Endodermal cell (in vitro differentiated cells): ENCODE measurements around the gene WLS. TPM values are rescaled to one million over a fixed set of nuclear protein-coding genes. Genes with fewer than 3 reads are reported as not detected.

Experiments used
- DNase-seq: peaks from one replicate; pipeline ENCODE4 v3.0.0-alpha.2; 2017
- H3K27ac ChIP-seq: 2 replicates; pipeline ENCODE4 v1.5.1; 2013; ENCODE audit warnings: mild to moderate bottlenecking, low read depth, low read length, moderate library complexity
- H3K27me3 ChIP-seq: 2 replicates; pipeline ENCODE4 v1.6.1; 2013; ENCODE audit warnings: mild to moderate bottlenecking, low read length, moderate library complexity; ENCODE audit not compliant: insufficient read depth, control insufficient read depth, poor library complexity, severe bottlenecking
- H3K36me3 ChIP-seq: 2 replicates; pipeline ENCODE4 v1.7.0; 2013; ENCODE audit warnings: mild to moderate bottlenecking, low read length, moderate library complexity; ENCODE audit not compliant: control insufficient read depth, insufficient read depth
- H3K4me1 ChIP-seq: one replicate; pipeline ENCODE4 v1.7.0; 2013; ENCODE audit warnings: low read length; ENCODE audit not compliant: control insufficient read depth, insufficient read depth
- H3K4me3 ChIP-seq: 2 replicates; pipeline ENCODE4 v1.5.1; 2013; ENCODE audit warnings: mild to moderate bottlenecking, low read length, moderate library complexity
- H3K9ac ChIP-seq: 2 replicates; pipeline ENCODE4 v1.6.1; 2013; ENCODE audit warnings: mild to moderate bottlenecking, low read length, moderate library complexity; ENCODE audit not compliant: poor library complexity, severe bottlenecking; ENCODE audit errors: extremely low read depth
- H3K9me3 ChIP-seq: 2 replicates; pipeline ENCODE4 v1.6.1; 2013; ENCODE audit warnings: mild to moderate bottlenecking, low read length, moderate library complexity; ENCODE audit not compliant: control insufficient read depth
- H3K27ac Mint-ChIP-seq: 2 replicates; pipeline ENCODE4 v1.8.0; 2020; ENCODE audit warnings: mixed read lengths
- H3K27me3 Mint-ChIP-seq: 2 replicates; pipeline ENCODE4 v1.8.0; 2021; ENCODE audit warnings: mild to moderate bottlenecking, mixed read lengths; ENCODE audit not compliant: insufficient read depth
- H3K36me3 Mint-ChIP-seq: 2 replicates; pipeline ENCODE4 v1.8.0; 2020; ENCODE audit warnings: low read depth, mixed read lengths
- H3K4me1 Mint-ChIP-seq: 2 replicates; pipeline ENCODE4 v1.8.0; 2020; ENCODE audit warnings: mixed read lengths
- H3K4me3 Mint-ChIP-seq: 2 replicates; pipeline ENCODE4 v1.8.0; 2020; ENCODE audit warnings: mild to moderate bottlenecking, moderate library complexity, mixed read lengths
- H3K9me3 Mint-ChIP-seq: 2 replicates; pipeline ENCODE4 v1.8.0; 2020; ENCODE audit warnings: mild to moderate bottlenecking, mixed read lengths
- WGBS, 2 experiments: methylation state at CpG; one replicate each; pipeline versions ENCODE4 v1.1.5 to v1.1.7; 2013; ENCODE audit warnings: missing lambda C conversion rate in 2 of 2, mixed read lengths in 1 of 2; ENCODE audit not compliant: insufficient coverage in 1 of 2, insufficient read length in 1 of 2; 5-methylcytosine and 5-hydroxymethylcytosine counted together
- total RNA-seq, 2 donors: library from RNA; stranded (reverse); fragmentation: NEBNext Ultra II Directional in 1 of 2; extraction: Animal tissue kit (Norgen Biotek cat#: 25700) in 1 of 2; gene quantifications; 2 replicates in 1 of 2; 3 replicates in 1 of 2; pipeline ENCODE4 v1.2.1, GENCODE V29; 2021
- TF ChIP-seq, protein P1 (sequence below): fragments of 200-600 bp; sonication (generic); conservative IDR thresholded peaks from 2 replicates; pipeline ENCODE4 v1.5.0; 2021; ENCODE audit warnings: antibody characterized with exemption, mild to moderate bottlenecking

Gene WLS
- total RNA-seq, 2 donors from 2014 or later, result 90.8 to 115 TPM

DNA sequence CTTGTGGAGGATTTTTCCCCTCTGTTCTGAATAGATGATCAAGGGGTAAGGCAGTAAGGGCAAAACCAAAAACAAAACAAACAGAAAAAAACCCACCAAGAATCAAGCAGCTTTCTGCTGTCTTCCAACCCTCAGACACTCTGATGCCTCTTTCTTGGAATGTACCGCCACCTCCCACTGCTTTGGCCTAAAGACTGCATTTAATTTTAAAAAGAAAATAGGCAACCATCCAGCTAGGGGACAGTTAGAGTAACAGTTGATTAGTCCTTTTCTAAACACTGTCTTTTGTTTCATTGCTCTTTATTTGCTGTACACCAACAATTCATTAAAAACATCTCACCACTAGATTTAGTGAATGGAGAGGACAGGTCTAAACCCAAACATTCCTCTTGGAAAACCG is 21.5 kb downstream of the WLS start:
- Mint-ChIP-seq H3K4me1 (peaks cover 23% of the 10 kb centered on the region), H3K27me3 (peaks cover 11% of the 10 kb centered on the region), H3K9me3 (no peaks in the 10 kb centered on the region), H3K36me3 (peaks cover 3% of the 10 kb centered on the region), H3K27ac (no peak overlapping the region), H3K4me3 (no peak overlapping the region)
- H3K36me3 ChIP-seq, result no peaks in the 10 kb centered on the region
- TF ChIP-seq, protein P1, sequence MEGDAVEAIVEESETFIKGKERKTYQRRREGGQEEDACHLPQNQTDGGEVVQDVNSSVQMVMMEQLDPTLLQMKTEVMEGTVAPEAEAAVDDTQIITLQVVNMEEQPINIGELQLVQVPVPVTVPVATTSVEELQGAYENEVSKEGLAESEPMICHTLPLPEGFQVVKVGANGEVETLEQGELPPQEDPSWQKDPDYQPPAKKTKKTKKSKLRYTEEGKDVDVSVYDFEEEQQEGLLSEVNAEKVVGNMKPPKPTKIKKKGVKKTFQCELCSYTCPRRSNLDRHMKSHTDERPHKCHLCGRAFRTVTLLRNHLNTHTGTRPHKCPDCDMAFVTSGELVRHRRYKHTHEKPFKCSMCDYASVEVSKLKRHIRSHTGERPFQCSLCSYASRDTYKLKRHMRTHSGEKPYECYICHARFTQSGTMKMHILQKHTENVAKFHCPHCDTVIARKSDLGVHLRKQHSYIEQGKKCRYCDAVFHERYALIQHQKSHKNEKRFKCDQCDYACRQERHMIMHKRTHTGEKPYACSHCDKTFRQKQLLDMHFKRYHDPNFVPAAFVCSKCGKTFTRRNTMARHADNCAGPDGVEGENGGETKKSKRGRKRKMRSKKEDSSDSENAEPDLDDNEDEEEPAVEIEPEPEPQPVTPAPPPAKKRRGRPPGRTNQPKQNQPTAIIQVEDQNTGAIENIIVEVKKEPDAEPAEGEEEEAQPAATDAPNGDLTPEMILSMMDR, result no peak
- H3K4me1 ChIP-seq, result peaks cover 7% of the 10 kb centered on the region
- no peak overlapping the region for H3K27ac ChIP-seq
- no peak overlapping the region for H3K9ac ChIP-seq
- no peaks in the 10 kb centered on the region for H3K27me3 ChIP-seq
- no peak overlapping the region for H3K4me3 ChIP-seq
- no peaks in the 10 kb centered on the region for H3K9me3 ChIP-seq
- 93% methylated on average over 2 of the region's 2 CpGs; no CpG with 5 or more reads in 1 of the 2 experiments for WGBS, 2 experiments
- no peak for DNase-seq

DNA sequence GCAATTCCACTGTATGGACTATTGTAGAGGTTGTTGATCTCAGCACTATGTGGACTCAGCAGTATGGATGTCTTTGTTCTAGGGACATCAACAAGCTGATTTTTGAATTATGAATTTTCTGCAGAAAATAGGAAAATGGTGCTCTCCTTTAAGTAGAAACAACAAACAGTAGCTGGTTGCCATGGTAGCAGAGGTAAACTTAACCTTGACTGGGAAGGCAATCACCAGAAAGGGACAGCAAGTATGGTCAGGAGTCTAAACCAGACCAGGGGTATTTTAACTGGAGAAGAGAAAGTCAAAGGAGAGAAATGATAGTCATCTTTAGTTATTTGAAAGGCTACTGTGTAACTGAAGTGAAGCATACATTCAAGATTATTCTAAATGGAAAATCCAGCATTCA is 22.3 kb downstream of the WLS start:
- no peak overlapping the region for H3K27ac Mint-ChIP-seq
- H3K9me3 ChIP-seq, result no peaks in the 10 kb centered on the region

DNA sequence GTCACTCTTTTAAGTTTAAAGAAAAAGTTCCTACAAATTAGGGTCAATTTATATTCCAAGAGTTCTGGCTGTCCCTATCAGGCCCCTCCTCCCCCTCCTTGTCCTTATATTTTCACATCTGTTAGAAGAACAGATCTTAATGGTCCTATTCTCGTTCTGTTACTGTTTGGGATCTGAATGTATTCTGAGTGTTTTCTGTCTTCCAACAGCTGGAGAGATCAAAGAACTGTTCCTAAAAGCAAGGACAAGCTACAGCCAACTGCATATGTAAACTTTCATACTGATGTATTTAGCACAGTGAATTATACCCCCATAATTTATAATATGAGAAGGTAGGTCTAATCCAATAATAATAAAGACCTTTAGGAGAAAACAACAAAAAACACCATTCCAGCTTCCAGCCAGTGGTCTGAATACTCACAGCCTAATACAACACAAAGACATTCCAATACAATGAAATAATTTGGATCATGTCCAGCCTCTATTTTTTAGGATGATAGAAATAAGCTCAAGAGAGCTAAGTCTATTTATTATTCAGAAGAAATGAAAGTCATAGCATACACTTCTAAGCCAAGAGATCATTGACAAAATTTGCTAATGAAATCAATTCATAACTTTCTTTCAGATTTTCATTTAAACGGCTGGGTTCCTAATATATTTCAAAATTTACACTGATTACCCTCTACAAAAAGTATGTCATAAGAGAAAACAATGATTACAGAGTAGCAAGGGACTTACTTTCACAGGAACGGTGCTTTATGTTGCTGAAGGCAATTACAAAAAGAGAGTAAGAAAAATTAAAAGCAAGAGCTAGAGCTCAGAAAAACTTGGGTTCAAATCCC is 25.3 kb downstream of the WLS start:
- H3K27ac Mint-ChIP-seq, result no peak overlapping the region
- no peak for DNase-seq
- H3K36me3 Mint-ChIP-seq, result no peaks in the 10 kb centered on the region
- Histone ChIP-seq H3K36me3 (no peaks in the 10 kb centered on the region), H3K27me3 (no peaks in the 10 kb centered on the region), H3K4me3 (no peak overlapping the region), H3K4me1 (peaks cover 8% of the 10 kb centered on the region), H3K9me3 (no peaks in the 10 kb centered on the region), H3K9ac (no peak overlapping the region), H3K27ac (no peak overlapping the region)
- H3K4me1 Mint-ChIP-seq, result peaks cover 16% of the 10 kb centered on the region
- 87 to 100% methylated on average over 2 to 3 of the region's 3 CpGs for WGBS, 2 experiments
- TF ChIP-seq, protein P1, result no peak
- peaks cover 11% of the 10 kb centered on the region for H3K27me3 Mint-ChIP-seq
- H3K4me3 Mint-ChIP-seq, result no peak overlapping the region
- H3K9me3 Mint-ChIP-seq, result no peaks in the 10 kb centered on the region

More for the DNA sequence above, 22.3 kb downstream of the WLS start:
- Mint-ChIP-seq H3K9me3 (no peaks in the 10 kb centered on the region), H3K4me1 (peaks cover 23% of the 10 kb centered on the region), H3K36me3 (peaks cover 3% of the 10 kb centered on the region), H3K4me3 (no peak overlapping the region), H3K27me3 (peaks cover 11% of the 10 kb centered on the region)
- no peak for DNase-seq
- no peak overlapping the region for H3K4me3 ChIP-seq
- no peak overlapping the region for H3K9ac ChIP-seq
- peaks cover 7% of the 10 kb centered on the region for H3K4me1 ChIP-seq
- H3K36me3 ChIP-seq, result no peaks in the 10 kb centered on the region
- no peaks in the 10 kb centered on the region for H3K27me3 ChIP-seq
- no peak overlapping the region for H3K27ac ChIP-seq
- TF ChIP-seq, protein P1, result no peak
